ENCODE measurements around the gene DRG1. TPM values are rescaled to one million over a fixed set of nuclear protein-coding genes. Genes with fewer than 3 reads are reported as not detected.

Gene DRG1
- total RNA-seq, 1 experiment from 2014 or later: 79.2 TPM

- peak; percentile 53; the same call in 1 of the 2 replicates for TF ChIP-seq PRDM15 (CRISPR knock-in tag; IDR thresholded peaks at IDR 0.05)
- no peak for TF ChIP-seq ERG (CRISPR knock-in tag; IDR thresholded peaks at IDR 0.05)
- peak; percentile 37; the same call in 1 of the 2 replicates for TF ChIP-seq ZNF232 (CRISPR knock-in tag; IDR thresholded peaks at IDR 0.05)
- peak; percentile 44; the same call in 1 of the 2 replicates for TF ChIP-seq ZNF281 (CRISPR knock-in tag; IDR thresholded peaks at IDR 0.05)
- TF ChIP-seq JAZF1 (CRISPR knock-in tag; IDR thresholded peaks at IDR 0.05): no peak
- no peak for TF ChIP-seq ZNF317 (CRISPR knock-in tag; IDR thresholded peaks at IDR 0.05; ENCODE audit: borderline replicate concordance, low read depth)
- TF ChIP-seq PREB (CRISPR knock-in tag; IDR thresholded peaks at IDR 0.05; ENCODE audit: borderline replicate concordance): no peak
- TF ChIP-seq GRHL2 (CRISPR knock-in tag; IDR thresholded peaks at IDR 0.05; ENCODE audit: insufficient replicate concordance, severe bottlenecking): no peak
- TF ChIP-seq ZNF138 (CRISPR knock-in tag; conservative IDR thresholded peaks at IDR 0.05): 0 out of 2 replicates have a peak, but pooled peaks have one; percentile 53
- no peak for TF ChIP-seq ZNF532 (CRISPR knock-in tag; IDR thresholded peaks at IDR 0.05; ENCODE audit: borderline replicate concordance)
Observed at GRCh38 chr22:31399211-31400022, at the start of gene DRG1 (continued).

GRCh38 chr22:31349960-31350359 lies 49.4 kb upstream of the DRG1 start:
- Mint-ChIP-seq H3K36me3 (no peaks in the 10 kb centered on the region), H3K27me3 (ENCODE audit: low read depth) (no peaks in the 10 kb centered on the region), H3K4me1 (peaks cover 12% of the 10 kb centered on the region), H3K27ac (no peak overlapping the region), H3K4me3 (no peak overlapping the region), H3K9me3 (no peaks in the 10 kb centered on the region)
- CTCF ChIA-PET: interaction anchor here (1.0 kb wide), 1 partner anchor 620 kb away, joined by 3 read pairs; no protein-coding TSS in a partner anchor
- POLR2A ChIA-PET: no interaction called here
- TF ChIP-seq GABPB1 (CRISPR knock-in tag; IDR thresholded peaks at IDR 0.05) (no peak), ERG (CRISPR knock-in tag; IDR thresholded peaks at IDR 0.05) (no peak), ZNF138 (CRISPR knock-in tag; conservative IDR thresholded peaks at IDR 0.05) (no peak), ZNF232 (CRISPR knock-in tag; IDR thresholded peaks at IDR 0.05) (no peak), ATF3 (CRISPR knock-in tag; conservative IDR thresholded peaks at IDR 0.05) (no peak), MYBL2 (CRISPR knock-in tag; IDR thresholded peaks at IDR 0.05) (no peak), ZNF219 (CRISPR knock-in tag; IDR thresholded peaks at IDR 0.05; ENCODE audit: borderline replicate concordance) (no peak)
- ATAC-seq (no peak), DNase-seq (ENCODE audit: low spot score) (no peak)
